Karpas-422 (cell line): ENCODE results near the gene BMPR1A. TPM values are rescaled to one million over a fixed set of nuclear protein-coding genes. Genes with fewer than 3 reads are reported as not detected.
"Not testable (repeated sequence)": the region's sequence is repeated elsewhere in the genome, so short reads cannot be mapped to it uniquely, and the experiment has no call there.

ENCODE experiments used
- DNase-seq: peaks from one replicate; pipeline ENCODE4 v3.0.0-alpha.2; 2015
- H2AFZ ChIP-seq: fragments of 200-600 bp; sonication (generic); 2 replicates; pipeline ENCODE4 v1.6.1; 2014; ENCODE audit warnings: antibody characterized with exemption, low read length, mixed read lengths
- H3K27ac ChIP-seq: fragments of 200-600 bp; sonication (generic); 2 replicates; pipeline ENCODE4 v1.5.1; 2014; ENCODE audit warnings: mild to moderate bottlenecking, low read length, moderate library complexity
- H3K27me3 ChIP-seq: fragments of 200-600 bp; sonication (generic); 2 replicates; pipeline ENCODE4 v1.6.1; 2014; ENCODE audit warnings: low read length, mixed read lengths
- H3K36me3 ChIP-seq: fragments of 200-600 bp; sonication (generic); 2 replicates; pipeline ENCODE4 v1.6.1; 2014; ENCODE audit warnings: low read length, mixed read lengths; ENCODE audit not compliant: insufficient read depth
- H3K4me1 ChIP-seq: fragments of 200-600 bp; sonication (generic); 2 replicates; pipeline ENCODE4 v1.6.1; 2014; ENCODE audit warnings: mild to moderate bottlenecking, low read length, mixed read lengths
- H3K4me2 ChIP-seq: fragments of 200-600 bp; sonication (generic); 2 replicates; pipeline ENCODE4 v1.6.1; 2014; ENCODE audit warnings: low read length, low read depth, mild to moderate bottlenecking; ENCODE audit not compliant: poor library complexity, severe bottlenecking
- H3K4me3 ChIP-seq: fragments of 200-600 bp; sonication (generic); 2 replicates; pipeline ENCODE4 v1.5.1; 2014; ENCODE audit warnings: mild to moderate bottlenecking, antibody characterized with exemption, low read length, mixed read lengths
- H3K79me2 ChIP-seq: fragments of 200-600 bp; sonication (generic); 2 replicates; pipeline ENCODE4 v1.6.1; 2014; ENCODE audit warnings: mild to moderate bottlenecking, low read length, mixed read lengths
- H3K9ac ChIP-seq: fragments of 200-600 bp; sonication (generic); 2 replicates; pipeline ENCODE4 v1.6.0; 2014; ENCODE audit warnings: low read length
- H3K9me2 ChIP-seq: fragments of 200-600 bp; sonication (generic), shearing (Covaris generic); replicated peaks from 2 replicates; pipeline ENCODE4 v1.6.0; 2014; ENCODE audit warnings: mild to moderate bottlenecking, low read length, moderate library complexity; ENCODE audit not compliant: insufficient read depth
- H3K9me3 ChIP-seq: fragments of 300-700, 200-600 bp; sonication (generic); 2 replicates; pipeline ENCODE4 v1.6.1; 2014; ENCODE audit warnings: low read length, mixed read lengths
- H4K20me1 ChIP-seq: fragments of 200-600 bp; sonication (generic); 2 replicates; pipeline ENCODE4 v1.6.1; 2014; ENCODE audit warnings: mild to moderate bottlenecking, antibody characterized with exemption, low read length, low read depth; ENCODE audit not compliant: insufficient read depth
- total RNA-seq: library from RNA; depleted of rRNA; stranded (reverse); fragments of >200 nt; shearing (Covaris generic); gene quantifications from 2 replicates; pipeline ENCODE4 v1.2.3, GENCODE V29; 2014; ENCODE audit warnings: low replicate concordance

The BMPR1A gene
- total RNA-seq, 1 experiment from 2014 or later = 2.2 TPM

DNA sequence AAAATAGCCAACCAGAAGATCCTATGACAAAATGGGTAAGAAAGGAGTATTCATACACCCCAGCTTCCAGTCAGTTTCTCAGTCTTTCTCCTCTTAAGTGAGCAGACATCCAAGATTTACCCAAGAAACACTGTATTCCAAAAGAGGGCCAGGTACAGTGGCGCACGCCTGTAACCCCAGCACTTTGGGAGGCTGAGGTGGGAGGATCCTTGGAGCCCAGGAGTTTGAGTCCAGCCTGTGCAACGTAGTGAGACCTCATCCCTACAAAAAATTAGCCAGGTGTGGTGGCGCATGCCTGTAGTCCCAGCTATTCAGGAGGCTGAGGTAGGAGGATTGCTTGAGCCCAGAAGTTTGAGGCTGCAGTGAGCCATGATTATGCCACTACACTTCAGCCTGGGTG, 191.4 kb downstream of the BMPR1A start:
- H3K27ac ChIP-seq, H3K4me3 ChIP-seq, H3K4me2 ChIP-seq, H3K27me3 ChIP-seq, H3K79me2 ChIP-seq, H3K9me3 ChIP-seq, H2AFZ ChIP-seq, DNase-seq, H3K9me2 ChIP-seq, H3K9ac ChIP-seq, H4K20me1 ChIP-seq, H3K4me1 ChIP-seq, H3K36me3 ChIP-seq: not testable (repeated sequence)

DNA sequence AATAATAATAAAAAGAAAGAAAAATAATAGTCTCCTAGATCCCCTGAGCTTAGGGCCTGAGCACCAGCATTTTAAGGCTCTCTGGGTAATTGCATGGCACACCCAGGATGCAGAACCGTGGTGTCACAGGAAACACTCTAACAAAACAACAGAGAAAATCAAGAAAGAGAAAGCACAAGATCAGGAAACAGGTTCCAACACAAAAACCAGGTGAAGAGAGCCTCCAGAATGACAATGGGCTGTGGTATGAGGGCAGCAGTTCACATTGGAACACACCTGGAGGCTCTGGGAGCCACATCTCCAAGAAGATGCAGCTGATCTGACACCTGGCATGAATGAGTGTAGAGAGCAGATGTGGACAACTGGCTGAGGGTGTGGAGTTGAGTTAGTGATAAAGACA, 193.9 kb downstream of the BMPR1A start:
- no peaks in the 10 kb centered on the region for H3K79me2 ChIP-seq
- no peaks in the 10 kb centered on the region for H3K36me3 ChIP-seq
- no peaks in the 10 kb centered on the region for H3K27me3 ChIP-seq
- no peaks in the 10 kb centered on the region for H4K20me1 ChIP-seq
- no peak overlapping the region for H3K27ac ChIP-seq
- no peaks in the 10 kb centered on the region for H3K9me3 ChIP-seq
- no peak overlapping the region for H3K4me2 ChIP-seq
- no peaks in the 10 kb centered on the region for H3K9me2 ChIP-seq
- H3K4me3 ChIP-seq = no peak overlapping the region
- no peak overlapping the region for H3K9ac ChIP-seq
- DNase-seq = no peak
- no peak overlapping the region for H2AFZ ChIP-seq
- H3K4me1 ChIP-seq = no peaks in the 10 kb centered on the region

DNA sequence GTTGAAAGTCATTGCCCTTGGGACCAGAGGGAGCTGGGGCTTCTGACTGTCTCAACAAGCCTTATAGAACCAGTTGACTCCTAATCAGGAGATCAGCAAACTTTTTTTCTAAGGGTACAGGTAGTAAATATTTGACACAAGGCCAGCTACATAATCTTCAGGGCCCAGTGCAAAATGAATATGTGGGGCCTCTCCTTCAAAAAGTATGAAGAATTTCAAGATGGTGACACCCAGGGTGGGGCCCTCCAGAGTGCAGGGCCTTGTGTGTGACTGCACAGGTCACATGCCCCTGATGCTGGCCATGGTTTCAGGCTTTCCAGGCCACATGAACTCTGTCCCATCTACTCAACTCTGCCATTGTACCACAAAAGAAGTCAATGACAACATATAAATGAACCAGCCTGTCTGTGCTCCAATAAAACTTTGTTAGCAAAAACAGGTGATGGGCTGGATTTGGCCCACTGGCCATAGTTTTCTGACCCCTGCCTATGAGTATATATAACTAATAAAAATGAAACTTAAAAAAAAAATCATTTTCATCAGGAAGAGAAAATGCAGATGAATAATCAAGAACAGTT, 194.9 kb downstream of the BMPR1A start:
- no peaks in the 10 kb centered on the region for H3K79me2 ChIP-seq
- H3K27me3 ChIP-seq = no peaks in the 10 kb centered on the region
- H2AFZ ChIP-seq = no peak overlapping the region
- H3K9me2 ChIP-seq = no peaks in the 10 kb centered on the region
- H3K9me3 ChIP-seq = no peaks in the 10 kb centered on the region
- H3K4me2 ChIP-seq = no peak overlapping the region
- no peak overlapping the region for H3K27ac ChIP-seq
- H3K4me1 ChIP-seq = no peaks in the 10 kb centered on the region
- no peaks in the 10 kb centered on the region for H3K36me3 ChIP-seq
- no peak overlapping the region for H3K4me3 ChIP-seq
- DNase-seq = no peak
- no peaks in the 10 kb centered on the region for H4K20me1 ChIP-seq
- no peak overlapping the region for H3K9ac ChIP-seq

DNA sequence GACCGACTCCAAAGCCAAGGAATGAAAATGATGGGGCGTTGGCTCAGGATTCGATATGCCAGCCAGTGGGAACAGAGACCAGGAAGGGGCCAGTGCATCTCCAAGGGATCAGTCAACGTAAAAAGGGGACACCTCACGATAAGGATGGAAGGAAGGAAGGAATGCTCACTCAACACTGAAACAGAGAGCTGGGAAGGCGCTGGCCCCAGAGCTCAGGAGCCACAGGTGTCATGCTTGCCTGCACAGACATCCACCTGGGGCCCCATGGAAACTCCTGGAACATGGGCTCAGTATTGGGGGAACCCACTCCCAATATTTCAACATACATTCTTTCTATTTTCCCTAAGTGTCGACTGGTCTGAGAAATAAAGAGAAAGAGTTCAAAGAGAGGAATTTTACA, 195.7 kb downstream of the BMPR1A start:
- no peaks in the 10 kb centered on the region for H3K9me2 ChIP-seq
- no peak overlapping the region for H3K4me2 ChIP-seq
- H3K4me3 ChIP-seq = no peak overlapping the region
- no peaks in the 10 kb centered on the region for H4K20me1 ChIP-seq
- H3K9ac ChIP-seq = no peak overlapping the region
- H3K27me3 ChIP-seq = no peaks in the 10 kb centered on the region
- no peaks in the 10 kb centered on the region for H3K36me3 ChIP-seq
- no peak overlapping the region for H3K27ac ChIP-seq
- no peak overlapping the region for H2AFZ ChIP-seq
- H3K9me3 ChIP-seq = no peaks in the 10 kb centered on the region
- no peaks in the 10 kb centered on the region for H3K79me2 ChIP-seq
- no peaks in the 10 kb centered on the region for H3K4me1 ChIP-seq
- DNase-seq = no peak

DNA sequence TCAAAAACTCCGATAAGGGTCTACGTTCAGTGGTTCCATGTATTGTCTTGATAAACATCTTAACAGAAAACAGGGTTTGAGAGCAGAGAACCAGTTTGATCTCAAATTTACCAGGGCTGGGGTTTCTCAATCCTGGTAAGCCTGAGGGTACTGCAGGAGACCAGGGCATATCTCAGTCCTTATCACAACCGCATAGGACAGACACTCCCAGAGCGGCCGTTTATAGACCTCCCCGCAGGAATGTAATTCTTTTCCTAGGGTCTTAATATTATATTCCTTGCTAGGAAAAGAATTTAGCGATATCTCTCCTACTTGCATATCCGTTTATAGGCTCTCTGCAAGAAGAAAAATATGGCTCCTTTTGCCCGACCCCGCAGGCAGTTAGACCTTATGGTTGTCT, 196.3 kb downstream of the BMPR1A start:
- not testable (repeated sequence) for H3K27me3 ChIP-seq, H3K9me3 ChIP-seq, H3K9ac ChIP-seq, H4K20me1 ChIP-seq, H3K4me1 ChIP-seq, H3K36me3 ChIP-seq, H3K9me2 ChIP-seq, H2AFZ ChIP-seq, DNase-seq, H3K79me2 ChIP-seq, H3K4me2 ChIP-seq, H3K27ac ChIP-seq, H3K4me3 ChIP-seq

DNA sequence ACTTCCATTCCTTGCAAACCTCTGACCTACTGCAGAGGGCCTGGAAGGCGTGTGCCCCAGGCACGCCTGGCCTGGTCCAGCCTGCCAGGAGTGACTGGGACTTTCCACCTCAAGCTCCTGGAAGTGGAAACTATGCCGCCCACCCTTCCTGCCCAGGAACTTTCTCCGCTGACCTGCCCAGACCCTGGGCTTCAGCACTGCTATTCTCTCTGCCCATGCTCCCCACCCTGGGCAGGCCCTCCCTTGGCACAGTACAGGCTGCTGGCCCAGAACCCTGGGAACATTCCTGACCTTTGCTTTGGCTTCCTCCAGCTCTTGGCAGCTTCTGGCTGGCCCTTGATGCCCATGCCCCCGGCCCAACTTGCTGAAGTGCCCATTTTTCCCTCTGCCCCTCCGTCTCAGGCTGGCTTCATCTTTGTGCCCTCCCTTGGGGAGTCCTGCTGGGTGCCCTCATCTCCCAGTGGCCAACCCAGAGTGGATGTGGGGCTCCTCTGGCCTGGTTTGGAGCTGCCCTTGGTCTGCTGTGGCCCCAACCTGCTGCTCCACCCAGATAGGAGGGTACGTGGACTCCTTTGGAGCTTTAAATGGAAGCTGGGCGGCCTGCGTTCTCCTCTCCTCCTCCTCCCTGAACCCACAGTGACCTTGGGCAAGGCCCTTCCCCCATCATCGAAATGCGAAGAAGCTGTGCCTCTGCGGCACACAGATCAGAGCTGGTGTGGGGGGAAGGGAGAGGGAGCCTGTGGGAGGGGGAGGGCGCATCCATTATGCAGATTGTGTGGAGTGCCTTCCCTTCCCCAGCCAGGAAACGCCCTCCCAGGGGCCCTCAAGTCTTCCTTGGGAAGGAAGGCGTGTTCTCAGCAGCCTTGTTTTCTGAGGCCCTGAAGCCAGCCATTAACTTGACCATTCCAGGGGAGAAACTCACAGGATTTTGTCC, 197.6 kb downstream of the BMPR1A start:
- Histone ChIP-seq H3K4me3 (no peak overlapping the region), H3K4me2 (no peak overlapping the region)

DNA sequence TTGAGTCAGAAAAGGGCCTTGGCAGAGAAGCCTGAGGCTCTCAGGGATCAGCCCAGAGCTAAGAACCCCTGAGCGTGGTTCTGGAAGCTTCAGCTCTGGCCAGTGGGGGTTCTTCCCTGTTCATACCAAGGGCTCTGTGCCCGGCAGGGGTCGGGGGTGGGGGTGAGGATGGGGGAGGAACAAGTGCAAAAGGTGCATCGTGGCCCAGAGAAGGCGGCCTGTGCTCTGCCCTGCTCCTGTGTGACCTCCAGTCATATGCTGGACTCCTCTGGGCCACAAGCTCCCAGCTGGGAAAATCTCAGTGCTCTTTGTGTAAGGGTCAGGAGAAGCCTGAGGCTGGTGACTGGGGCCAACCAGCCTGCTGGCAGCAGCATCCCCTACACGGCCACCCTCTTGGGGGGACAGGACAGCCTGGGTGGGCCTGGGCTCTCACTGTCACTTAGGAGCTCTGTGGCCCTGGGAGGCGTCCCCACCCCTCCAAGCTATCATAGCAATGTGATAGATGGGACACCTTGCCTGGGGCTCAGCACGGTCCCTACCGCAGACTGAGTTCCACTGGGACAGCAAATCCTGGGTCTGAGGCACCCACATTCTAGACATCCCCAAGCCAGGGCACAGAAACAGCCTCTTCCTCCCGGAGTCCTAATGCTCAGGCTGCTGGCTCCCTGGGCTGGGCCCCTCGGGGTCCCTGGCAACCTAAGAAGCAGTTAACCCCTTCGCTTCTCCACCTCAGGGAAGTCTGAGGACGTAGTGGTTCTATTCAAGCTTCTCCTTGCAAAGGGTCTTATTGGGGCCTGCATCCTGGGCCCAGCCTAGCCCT, 198.5 kb downstream of the BMPR1A start:
- Histone ChIP-seq H3K4me1 (no peaks in the 10 kb centered on the region), H3K4me2 (no peak overlapping the region), H3K9me2 (no peaks in the 10 kb centered on the region), H3K9me3 (no peaks in the 10 kb centered on the region), H3K9ac (no peak overlapping the region), H3K27ac (no peak overlapping the region), H4K20me1 (no peaks in the 10 kb centered on the region), H3K4me3 (no peak overlapping the region), H3K36me3 (no peaks in the 10 kb centered on the region), H3K27me3 (no peaks in the 10 kb centered on the region), H2AFZ (no peak overlapping the region), H3K79me2 (no peaks in the 10 kb centered on the region)
- DNase-seq = no peak

More for the DNA sequence above, 197.6 kb downstream of the BMPR1A start:
- no peak for DNase-seq
- H2AFZ ChIP-seq = no peak overlapping the region
- H3K9me3 ChIP-seq = no peaks in the 10 kb centered on the region
- no peak overlapping the region for H3K27ac ChIP-seq
- H3K36me3 ChIP-seq = no peaks in the 10 kb centered on the region
- no peaks in the 10 kb centered on the region for H3K9me2 ChIP-seq
- H3K9ac ChIP-seq = no peak overlapping the region
- H3K4me1 ChIP-seq = no peaks in the 10 kb centered on the region
- no peaks in the 10 kb centered on the region for H4K20me1 ChIP-seq
- H3K27me3 ChIP-seq = no peaks in the 10 kb centered on the region
- no peaks in the 10 kb centered on the region for H3K79me2 ChIP-seq

DNA sequence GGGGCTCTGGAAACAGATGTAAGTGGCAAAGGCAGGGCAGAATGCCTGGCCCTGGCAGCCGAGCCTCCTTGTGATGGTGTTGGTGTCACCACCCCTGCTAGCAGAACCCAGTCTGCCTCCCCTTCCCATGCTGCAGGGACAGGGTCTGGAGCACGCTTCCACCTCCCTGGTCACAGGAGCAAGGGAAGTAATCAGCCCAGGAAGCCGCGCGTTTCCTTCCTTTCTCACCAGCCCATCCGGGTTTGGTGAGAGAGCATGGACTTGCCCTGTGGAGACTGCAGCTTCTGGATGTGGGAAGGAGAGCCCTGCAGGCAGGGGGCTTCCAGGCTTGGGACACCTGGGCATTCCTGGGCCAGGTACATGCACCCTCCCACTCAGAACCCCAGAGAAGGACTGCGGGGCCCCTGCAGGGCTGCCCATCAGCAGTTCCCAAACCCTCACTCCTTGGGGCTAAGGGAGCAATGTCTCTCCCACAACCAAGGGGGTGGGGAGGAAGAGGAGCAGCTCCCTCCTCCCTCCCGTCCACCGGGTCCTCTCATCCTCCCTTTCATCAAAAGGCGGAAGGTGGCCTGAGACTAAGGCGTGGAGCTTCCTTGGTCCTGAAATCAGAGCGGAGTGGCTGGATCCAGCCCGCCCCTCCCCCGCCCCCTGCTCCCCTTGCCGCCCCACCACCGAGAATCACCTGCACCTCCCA, 199.2 kb downstream of the BMPR1A start:
- Histone ChIP-seq H3K9me3 (no peaks in the 10 kb centered on the region), H3K4me3 (no peak overlapping the region), H2AFZ (no peak overlapping the region), H3K27ac (no peak overlapping the region), H3K4me1 (no peaks in the 10 kb centered on the region), H3K4me2 (no peak overlapping the region), H3K27me3 (no peaks in the 10 kb centered on the region), H3K9me2 (no peaks in the 10 kb centered on the region), H3K36me3 (no peaks in the 10 kb centered on the region), H4K20me1 (no peaks in the 10 kb centered on the region), H3K79me2 (no peaks in the 10 kb centered on the region), H3K9ac (no peak overlapping the region)
- no peak for DNase-seq
